ENCODE data around the gene SAMM50.
"Not testable (repeated sequence)": the region's sequence is repeated elsewhere in the genome, so short reads cannot be mapped to it uniquely, and the experiment has no call there.

SAMM50 gene

DNA sequence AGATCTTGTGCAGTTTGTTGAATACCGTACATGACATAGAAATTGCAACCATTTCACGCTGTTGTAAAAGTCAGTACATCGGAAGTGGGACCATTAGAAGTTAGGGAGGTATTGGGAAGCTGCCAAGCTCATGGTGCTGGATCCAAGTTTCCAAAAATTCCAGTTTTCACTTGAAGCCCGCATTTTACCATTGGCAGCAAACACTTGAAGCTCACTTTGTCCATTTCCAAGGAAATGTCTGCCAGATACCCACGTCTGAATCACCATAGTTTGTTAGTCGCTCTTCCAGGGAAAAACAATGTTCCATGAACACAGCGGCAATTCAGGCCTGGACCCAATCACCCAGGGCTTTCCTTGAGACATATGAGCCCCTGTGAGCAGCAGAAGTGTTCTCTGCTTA, 46.3 kb downstream of the SAMM50 start:
- DNase-seq (ENCODE audit: low read depth), result no peak

DNA sequence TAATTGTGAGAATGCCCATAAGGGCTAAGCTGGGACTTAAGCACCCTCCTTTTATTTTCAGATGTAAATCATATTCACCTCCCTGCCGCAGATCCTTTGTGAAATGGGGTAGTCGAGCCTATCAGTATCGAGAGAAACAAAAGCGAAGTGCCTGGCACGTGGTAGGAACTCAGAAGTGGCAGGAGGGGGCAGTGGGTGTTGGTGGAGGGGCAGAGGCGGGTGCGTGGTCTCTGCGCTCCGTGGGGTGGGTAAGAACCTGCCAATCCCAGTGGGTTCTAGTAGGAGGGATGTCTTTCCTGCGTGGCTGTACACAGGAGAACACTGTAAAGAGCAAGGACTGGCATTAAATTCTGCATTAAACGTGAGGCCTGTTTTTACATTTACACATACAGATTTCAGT, 47.1 kb downstream of the SAMM50 start:
- no peak for DNase-seq (ENCODE audit: low read depth)

DNA sequence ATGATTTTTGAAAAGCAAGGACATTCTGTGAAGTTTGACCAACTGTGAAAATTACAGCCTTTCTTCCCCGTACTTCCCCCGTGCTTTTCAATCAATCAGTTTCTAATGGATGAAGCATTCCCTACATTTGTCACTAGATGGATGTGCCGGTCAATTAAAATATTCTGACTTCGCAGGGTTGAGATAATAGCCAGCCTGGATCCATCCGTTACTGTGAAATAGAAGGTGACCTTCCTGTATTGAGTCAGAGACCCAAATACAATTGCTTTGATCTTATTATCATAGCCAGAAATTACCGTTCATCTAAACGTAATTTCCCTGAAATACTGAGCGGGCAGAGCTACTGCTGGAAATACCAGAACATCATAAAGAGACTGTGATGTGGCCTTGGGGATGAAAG, 47.8 kb downstream of the SAMM50 start:
- no peak for DNase-seq (ENCODE audit: low read depth)

DNA sequence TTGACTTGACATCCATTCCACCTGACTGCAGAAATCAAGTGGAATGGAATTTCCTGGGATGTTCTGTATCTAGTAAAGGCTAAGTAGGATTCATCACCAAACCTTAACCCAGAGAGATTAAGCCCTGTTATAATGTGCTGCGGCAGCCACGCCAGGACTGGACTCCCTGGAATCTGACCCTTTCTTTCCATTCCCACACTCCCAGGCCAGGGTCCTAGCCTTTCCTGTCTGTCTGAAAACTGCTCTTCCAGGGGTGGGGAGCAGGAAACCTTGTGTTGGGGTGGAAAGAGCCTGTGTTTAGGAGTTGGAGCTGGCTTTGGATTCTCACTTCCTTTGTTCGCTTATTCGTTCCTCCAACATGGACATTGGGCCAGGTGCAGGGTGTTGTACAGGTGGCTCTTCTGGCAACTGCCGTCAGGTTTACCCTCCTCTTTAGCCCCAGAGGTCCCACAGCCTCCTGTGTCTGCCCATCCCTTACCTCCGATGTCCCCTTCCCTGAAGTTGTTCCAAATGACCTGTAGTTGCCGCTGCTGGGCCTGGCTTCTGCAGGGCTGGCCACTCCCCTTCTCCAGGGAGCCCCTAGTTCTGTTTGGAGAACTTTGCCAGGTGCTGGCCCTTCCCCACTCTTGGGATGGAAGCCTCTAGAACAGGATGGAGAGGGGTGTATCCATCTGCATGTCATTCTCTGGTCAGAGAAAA, 48.3 kb downstream of the SAMM50 start:
- DNase-seq (ENCODE audit: low read depth), result no peak

DNA sequence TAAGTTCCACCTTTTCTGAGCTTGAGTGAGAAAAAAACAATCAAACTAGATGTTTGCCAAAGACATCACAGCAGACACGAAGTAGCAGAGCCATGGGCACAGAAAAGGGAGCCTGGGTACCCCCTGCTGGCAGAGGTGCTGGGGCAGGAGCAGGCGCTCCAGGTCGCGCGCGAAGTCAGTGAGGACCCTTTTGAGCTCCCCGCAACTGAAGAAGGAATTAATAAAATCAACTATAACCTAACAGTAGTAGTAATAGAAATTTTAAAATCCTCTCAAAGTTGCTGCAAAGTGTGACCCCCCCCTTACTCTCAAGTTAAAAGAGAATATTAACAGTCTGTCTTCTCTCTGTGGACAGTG, 48.8 kb downstream of the SAMM50 start:
- no peak for DNase-seq (ENCODE audit: low read depth)

DNA sequence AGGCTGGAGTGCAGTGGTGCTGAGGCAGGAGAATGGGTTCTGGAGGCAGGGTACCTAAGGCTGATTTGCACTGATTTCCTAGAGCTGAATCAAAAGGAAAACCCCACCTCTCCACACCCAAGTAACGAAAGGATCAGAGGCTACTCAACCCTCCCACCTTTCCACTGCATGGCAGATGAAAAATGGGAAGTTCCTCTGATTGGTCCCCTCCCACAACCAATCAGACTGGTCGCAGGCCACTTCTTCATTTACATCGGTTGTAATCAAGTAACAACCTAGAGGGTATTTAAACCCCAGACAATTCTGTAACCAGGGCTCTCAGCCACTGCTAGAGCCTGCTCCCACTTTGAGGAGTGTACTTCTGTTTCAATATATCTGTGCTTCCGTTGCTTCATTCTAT, 50.3 kb downstream of the SAMM50 start:
- DNase-seq (ENCODE audit: low read depth), result no peak

DNA sequence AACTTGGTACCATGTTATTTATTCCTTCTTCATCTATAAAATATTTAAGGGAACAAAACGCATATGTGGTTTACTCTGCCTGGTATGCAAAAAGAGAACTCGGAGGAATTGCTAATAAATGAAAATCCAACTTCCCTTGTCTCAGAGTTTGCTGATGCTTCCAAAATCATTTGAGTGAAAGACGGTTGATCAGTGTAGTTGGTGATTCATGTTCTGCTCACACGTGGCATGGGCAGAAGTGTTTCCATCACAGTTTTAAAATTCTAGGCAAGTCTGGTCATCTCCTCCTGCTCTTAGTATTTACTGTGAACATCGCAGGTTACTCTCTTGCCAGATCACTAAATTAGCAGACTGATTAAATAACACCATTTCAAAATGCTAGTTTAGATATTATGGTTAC, 56.9 kb downstream of the SAMM50 start:
- DNase-seq (ENCODE audit: low read depth), result no peak

DNA sequence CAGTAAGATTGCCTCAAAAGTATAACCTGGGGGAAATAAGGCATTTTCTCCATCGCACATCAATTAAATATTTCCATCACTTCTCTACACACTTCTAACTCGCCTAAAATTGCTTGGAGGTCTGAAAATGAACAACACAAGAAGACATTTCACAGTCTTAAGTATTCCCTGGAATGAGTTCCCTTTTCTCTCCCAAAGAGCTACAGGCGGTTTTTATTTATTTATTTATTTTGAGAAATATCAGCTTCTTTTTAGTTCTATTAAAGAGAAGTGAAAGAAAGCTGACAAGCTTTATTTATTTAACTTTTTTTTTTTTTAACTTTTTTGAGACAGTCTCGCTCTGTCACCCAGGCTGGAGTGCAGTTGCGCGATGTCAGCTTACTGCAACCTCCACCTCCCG, 57.3 kb downstream of the SAMM50 start:
- no peak for DNase-seq (ENCODE audit: low read depth)

DNA sequence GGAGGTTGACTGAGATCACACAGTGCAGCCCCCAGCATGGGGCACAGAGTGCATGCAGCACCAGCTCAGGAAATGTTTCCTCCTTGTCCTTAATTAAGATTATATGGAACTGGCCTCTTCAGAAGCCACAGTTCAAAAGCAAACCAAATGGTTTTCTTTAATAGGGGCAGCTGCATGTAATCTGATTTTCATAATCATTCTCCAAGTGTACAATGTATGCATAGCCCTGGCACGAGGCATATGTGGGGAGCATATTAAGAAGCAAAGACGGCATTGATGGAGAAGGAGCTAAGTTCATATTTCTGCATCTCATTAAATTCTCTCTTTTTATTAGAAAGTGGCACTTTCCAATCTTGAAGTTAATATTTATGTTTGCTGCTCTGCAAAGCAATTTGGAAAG, 59.0 kb downstream of the SAMM50 start:
- DNase-seq (ENCODE audit: low read depth), result no peak

DNA sequence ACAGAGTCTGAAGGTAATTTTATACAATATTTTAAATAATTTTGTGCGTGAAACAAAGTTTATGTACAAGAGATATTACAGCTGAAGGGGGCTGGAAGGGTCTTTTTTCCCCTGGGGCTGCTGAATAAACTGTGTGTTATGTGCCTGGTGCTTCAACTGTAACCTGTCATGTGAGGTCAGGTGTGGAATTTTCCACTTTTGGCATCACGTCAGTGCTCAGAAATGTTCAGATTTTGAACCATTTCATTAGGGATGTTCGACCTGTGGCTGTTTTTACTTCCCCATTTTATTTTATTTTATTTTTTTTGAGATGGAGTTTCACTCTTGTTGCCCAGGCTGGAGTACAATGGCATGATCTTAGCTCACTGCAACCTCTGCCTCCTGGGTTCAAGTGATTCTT, 61.3 kb downstream of the SAMM50 start:
- not testable (repeated sequence) for DNase-seq (ENCODE audit: low read depth)

DNA sequence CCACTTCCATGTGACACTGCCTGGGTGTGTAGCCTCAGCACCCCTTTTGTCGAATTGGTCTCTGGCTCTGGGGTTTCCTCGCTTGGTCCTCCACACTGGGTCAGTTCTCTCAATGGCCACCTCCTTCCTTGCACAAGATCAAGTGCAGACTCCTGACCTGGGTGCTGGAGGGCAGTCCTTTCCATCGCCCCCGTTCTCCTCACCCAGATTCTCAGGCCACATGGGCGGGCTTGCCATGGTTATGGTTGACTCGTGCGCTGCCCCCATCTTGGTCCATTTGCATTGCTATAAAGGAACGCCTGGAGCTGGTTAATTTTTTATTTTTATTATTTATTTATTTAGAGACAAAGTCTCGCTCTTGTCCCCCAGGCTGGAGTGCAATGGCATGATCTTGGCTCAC, 63.4 kb downstream of the SAMM50 start:
- no peak for DNase-seq (ENCODE audit: low read depth)

DNA sequence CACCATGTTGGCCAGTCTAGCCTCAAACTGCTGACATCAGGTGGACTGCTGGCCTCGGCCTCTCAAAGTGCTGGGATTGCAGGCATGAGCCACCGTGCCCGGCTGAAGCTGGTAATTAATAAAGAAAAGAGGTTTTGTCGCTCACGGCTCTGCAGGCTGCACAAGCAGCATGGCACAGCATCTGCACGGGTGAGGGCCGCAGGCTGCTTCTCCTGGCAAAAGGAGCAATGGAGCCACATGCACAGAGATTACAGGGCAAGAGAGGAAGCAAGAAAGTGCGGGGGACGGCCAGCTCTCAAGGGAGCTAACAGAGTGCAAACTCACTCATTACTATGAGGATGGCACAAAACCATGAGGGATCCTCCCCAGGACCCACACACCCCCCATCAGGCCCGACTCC, 64.2 kb downstream of the SAMM50 start:
- DNase-seq (ENCODE audit: low read depth), result no peak

DNA sequence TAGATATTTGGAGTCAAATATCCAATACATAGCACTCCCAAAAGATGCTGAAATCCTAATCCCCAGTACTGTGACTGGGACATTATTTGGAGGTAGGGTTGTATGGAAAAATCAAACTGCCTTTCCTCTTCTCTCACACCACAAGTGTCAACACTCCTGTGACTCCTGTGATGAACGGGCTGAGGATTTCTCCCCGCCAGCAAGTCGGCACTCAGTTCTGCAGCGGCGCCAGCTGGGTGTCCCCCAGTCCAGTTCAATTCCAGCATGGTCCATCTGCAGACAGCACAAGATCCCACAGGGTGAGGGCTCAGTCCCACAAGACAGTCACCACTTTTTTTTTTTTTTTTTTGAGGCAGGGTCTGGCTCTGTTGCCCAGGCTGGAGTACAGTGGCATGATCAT, 64.6 kb downstream of the SAMM50 start:
- no peak for DNase-seq (ENCODE audit: low read depth)

DNA sequence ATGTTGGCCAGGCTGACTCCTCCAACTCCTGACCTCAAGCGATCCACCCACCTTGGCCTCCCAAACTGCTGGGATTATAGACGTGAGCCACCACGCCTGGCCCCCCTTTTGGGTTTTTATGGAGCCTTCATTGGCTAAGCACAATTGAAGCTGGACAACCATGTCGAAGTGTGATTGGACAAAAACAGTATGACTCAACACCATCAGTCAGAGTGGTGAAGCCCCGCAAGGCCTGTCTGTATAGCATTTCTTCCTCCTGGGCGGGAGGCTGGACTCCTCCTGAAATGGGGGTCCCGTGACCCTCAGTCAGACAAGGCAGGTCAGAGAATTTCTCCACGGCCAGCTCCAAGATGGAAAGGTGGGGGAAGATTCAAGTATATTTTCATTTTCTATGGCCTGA, 65.7 kb downstream of the SAMM50 start:
- DNase-seq (ENCODE audit: low read depth), result peak; percentile 37

DNA sequence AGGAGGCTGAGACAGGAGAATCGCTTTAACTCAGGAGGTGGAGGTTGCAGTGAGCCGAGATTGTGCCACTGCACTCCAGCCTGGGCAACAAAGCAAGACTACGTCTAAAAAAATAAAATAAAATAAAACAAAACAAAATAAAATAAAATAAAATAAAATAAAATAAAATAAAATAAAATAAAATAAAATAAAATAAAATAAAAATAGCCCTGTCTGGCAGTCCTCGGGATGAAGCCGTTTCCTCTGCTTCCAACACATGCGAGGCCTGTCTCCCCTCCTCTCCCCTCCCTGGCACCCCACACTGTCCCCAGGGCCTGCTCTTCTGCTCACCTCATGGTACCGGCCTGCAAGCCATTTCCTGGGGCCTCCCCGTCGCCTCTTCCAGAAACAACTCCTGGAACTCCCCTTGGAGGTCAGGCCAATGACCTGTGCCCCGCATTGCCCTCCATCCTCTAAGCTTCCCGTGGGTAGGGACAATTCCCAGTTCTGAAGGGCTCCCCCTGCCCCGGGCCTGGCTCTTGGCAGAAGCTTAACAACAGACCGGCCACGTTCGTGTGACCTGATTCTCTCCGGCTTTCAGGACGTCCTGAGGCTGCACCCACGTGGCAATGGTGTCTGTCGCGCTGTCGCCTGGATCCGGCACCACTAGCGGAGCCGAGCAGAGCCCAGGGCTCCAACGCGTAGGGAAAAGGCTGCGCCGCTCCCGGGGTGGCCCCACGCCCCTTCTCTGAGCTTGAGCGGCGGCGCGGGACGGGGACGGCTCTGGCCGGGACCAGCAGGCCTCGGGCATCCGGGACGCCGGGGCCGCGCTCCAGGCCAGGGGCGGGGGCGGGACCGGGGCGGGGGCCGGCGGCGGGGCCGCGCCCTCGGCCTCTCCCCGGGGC, 68.4 kb downstream of the SAMM50 start:
- peak; percentile 24 for DNase-seq (ENCODE audit: low read depth)

DNA sequence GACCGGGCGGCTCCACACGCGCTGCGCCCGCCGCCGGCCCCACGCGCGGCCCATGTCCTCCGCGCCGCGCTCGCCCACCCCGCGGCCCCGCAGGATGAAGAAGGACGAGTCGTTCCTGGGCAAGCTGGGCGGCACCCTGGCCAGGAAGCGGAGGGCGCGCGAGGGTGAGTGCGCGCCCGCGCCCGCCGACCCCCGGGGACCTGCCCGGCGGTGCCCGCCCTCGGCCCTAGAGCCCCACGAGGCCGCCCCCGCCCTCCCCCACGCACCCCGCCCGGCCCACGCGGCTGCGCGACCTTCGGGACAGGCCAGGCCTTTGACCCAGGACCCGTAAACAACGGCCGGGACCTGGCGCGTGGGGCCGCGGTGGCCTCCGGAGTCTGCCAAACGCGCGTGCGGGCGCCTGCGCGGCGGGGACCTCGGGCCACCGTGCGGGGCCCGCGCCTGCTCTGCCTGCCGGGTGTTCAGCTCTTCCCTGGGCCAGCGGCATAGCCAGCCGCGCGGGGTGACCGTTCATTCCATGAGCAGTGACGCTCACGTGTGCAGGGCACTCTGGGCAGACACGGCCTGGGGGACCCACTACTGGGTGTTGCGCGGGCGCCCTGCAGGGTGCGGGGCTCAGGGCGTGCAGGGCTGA, 69.2 kb downstream of the SAMM50 start, which contains the start of gene PARVB:
TSS of gene PARVB (plus strand) at position 15 of the 634 bp plus-strand sequence. CDS start at position 53, 38 bp downstream.
- no peak for DNase-seq (ENCODE audit: low read depth)

DNA sequence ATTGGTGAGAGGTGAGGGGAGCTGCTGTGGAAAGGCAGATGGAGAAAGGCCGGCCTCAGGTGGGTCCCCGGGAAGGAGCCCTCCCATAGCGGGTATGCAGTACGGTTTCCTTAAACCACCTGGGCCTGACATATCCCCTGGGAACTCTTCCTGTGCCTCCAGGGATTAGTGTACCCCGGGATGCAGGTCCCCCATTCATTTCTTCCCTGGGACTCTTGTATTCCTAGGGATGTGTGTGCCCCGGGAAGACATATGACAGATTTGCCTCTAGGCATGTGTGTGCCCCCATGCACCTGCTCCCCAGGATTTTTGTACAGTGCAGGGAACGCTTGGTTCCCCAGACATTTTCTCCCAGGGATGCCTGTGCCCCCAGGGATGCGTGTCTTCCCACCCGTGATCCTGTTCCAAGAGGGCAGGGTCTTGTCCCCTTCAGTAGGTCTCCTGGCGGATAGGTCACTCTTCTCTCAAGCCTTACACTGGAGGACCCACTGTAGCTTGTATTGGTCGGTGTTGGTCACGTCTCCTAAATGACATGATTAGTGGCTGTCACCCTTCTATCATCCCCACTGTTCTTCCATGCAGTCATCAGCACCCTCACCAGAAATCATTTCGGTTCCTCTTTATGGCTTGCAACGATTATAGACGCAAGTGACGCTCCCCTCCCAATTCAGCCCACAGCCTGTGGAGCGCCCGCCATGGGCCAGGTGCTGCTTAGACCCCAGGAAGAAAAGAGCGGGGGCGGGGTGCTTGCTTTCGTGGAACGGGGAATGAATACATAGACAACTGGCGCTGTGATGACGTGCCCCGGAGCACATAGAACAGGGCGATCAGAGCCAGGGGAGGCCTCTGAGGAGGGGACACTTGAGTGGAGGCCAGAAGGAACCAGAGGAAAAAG, 70.2 kb downstream of the SAMM50 start:
- DNase-seq (ENCODE audit: low read depth), result no peak

DNA sequence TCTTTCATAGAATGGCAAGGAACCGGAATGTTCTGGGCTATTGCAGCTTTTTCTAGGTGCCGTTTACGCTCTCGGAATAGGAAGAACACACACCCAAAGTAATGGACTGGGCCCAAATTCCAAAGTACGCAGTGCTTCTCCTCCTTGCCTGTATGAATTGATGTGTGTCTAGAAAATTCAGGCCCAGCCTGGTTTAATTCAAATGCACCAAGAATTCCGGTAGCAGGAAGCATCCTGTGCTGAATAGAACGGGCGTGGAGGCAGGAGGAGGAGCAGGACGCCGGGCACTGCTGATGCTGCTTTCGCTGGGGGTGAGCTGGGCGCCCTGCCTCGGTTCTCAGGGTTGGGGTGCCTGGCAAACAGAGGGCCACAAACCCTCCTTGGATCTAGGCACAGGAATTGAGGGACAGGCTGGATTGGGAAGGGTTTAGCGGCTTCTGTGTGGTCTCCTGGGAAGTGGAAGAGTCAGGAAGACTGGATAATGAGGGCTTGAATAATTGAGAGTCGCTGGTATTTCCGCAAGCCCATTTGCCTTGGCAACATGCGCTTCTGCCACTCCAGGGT, 70.9 kb downstream of the SAMM50 start:
- no peak for DNase-seq (ENCODE audit: low read depth)

DNA sequence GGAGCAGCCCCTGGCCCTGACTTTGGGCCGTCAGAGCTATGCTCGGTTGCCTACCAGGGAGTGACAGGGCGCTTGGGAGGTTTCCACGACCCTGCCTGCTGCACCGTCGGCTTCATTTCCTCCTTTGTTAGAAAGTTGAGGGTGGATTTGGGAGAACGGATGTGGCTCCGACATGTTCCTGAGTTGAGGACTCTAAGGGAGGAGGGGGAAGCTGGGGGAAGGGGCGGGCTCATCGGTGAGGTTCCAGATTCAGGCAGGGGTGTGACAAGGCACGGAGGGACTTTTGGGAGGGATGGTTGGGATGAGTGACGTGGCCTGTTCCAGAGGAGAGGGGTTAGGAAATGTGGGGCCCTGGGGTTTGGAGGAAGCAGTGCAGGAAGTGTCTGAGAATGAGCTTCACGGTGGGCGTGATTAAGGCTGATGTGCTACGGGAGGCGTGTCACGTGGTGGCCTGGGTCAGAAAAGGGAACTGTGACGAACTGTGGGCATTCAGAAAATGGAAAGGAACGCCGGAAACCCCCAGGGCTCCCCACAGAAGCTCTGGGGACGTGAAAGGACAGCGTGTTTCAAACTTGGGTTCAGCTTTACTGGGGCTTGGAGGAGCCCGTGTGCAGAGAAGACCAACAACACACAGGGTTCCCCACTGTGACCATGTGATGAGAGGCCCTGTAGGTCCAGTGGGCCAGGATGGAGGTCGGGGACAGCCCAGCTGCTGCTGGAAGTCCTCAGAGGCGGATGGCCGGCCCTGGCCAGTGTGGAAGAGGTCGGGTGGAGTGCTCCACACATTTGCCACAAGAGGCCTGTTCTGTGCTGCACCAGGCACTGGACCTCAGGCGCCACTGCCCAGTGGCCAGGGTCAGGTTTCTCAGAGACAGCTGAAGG, 71.6 kb downstream of the SAMM50 start:
- DNase-seq (ENCODE audit: low read depth), result no peak

DNA sequence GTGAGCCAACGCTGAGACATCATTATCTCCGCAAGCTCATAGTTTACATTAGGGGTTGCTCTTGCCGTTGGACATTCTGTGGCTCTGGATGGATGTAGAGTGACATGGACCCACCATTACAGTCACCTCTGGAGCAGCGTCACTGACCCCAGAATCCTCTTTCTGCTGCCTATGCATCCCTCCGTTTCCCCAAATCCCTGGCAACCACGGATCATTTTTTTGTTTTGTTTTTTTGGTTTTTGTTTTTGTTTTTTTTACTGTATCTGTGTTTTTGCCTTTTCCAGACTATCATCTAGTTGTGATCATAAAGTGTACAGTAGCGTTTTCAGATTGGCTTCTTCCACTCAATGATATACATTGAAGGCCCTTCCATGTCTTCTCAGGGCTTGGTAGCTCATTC, 72.8 kb downstream of the SAMM50 start:
- no peak for DNase-seq (ENCODE audit: low read depth)

DNA sequence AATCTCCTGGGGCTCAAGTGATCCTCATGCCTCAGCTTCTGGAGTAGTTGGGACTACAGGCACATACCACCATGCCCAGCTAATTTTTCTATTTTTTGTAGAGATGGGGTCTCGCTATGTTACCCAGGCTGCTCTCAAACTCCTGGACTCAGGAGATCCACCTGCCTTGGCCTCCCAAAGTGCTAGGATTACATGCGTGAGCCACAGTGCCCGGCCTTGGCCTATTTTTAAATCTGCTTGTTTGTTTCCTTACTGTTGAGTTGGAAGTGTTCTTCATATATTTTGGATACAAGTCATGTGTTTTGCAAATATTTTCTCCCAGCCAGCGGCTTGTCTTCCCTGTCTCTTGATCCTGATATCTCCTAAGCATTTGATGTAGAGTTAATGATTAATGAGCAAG, 73.8 kb downstream of the SAMM50 start:
- DNase-seq (ENCODE audit: low read depth), result no peak

All from amniotic epithelial cell (primary cell).